ENCODE results near the gene NTRK1.

The NTRK1 gene

GRCh38 chr1:156860628-156861423, at the start of gene NTRK1:
TSS of gene NTRK1 (plus strand) at chr1:156860865. CDS start at chr1:156860935, 70 bp downstream.
- no peak for DNase-seq (ENCODE audit: low spot score)

DNA sequence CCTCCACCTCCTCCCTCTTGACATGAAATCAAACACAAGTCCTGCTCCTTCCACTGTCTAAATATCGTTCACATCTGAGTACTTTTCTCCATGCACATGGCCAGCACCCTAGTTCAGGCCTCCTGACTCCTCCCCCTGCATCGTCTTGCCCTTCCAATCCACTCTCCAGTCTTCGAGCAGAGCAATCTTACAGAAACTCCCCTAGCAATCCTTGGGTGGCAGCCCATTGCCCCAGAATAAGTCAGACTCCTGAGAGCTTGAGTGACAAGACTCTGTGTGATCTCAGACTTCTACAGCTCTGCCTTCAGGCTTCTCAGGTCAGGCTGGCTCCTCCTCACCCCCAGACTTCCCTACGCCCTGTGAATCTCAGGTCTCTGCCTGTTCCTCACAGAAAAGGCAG, 49.5 kb upstream of the NTRK1 start:
- no peak for DNase-seq (ENCODE audit: low spot score)

- peak; percentile 53 for DNase-seq (ENCODE audit: low spot score)
Measured at GRCh38 chr1:156812293-156812990, 48.2 kb upstream of the NTRK1 start.

- DNase-seq (ENCODE audit: low spot score) = no peak
Measured at GRCh38 chr1:156813298-156813697, 47.4 kb upstream of the NTRK1 start.

GRCh38 chr1:156813750-156814570, 46.7 kb upstream of the NTRK1 start:
- peak; percentile 69 for DNase-seq (ENCODE audit: low spot score)

DNA sequence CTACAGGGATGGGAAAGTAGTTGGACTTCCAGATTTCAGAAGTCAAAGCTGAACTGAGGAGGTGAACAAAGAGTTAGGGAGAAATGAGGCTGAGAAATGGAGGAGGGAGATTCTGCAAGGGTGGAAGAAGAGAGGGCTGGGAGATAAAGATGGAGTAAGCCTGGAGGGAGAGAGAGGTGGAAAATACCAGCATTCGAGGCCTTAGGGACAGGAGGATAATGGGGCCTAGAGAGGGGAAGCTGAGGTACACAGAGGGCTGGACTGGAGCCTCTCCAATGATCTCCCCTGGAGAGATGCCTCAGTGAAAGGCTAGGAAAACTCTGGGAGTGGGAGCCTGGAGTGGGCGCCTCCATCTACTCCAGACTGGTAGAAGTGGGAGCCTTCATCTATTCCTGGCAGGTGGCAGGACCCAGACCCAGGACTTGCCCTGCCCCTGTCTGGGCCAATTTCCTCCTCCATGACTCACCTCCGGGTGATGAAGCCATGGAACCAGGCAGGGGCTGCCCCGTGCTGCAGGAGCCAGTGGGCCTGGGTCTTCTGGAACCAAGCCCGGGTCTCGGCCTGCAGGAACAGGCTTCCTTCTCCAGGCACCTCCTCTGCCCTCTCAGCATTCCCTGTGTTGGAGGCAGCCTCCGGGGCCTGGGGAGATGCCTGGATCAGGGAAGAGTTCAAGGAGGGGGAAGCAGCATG, 45.9 kb upstream of the NTRK1 start:
- no peak for DNase-seq (ENCODE audit: low spot score)

- peak; percentile 69 for DNase-seq (ENCODE audit: low spot score)
Measured at GRCh38 chr1:156815307-156815826, 45.3 kb upstream of the NTRK1 start.

- DNase-seq (ENCODE audit: low spot score) = no peak
Measured at GRCh38 chr1:156815961-156816422, 44.7 kb upstream of the NTRK1 start.

DNA sequence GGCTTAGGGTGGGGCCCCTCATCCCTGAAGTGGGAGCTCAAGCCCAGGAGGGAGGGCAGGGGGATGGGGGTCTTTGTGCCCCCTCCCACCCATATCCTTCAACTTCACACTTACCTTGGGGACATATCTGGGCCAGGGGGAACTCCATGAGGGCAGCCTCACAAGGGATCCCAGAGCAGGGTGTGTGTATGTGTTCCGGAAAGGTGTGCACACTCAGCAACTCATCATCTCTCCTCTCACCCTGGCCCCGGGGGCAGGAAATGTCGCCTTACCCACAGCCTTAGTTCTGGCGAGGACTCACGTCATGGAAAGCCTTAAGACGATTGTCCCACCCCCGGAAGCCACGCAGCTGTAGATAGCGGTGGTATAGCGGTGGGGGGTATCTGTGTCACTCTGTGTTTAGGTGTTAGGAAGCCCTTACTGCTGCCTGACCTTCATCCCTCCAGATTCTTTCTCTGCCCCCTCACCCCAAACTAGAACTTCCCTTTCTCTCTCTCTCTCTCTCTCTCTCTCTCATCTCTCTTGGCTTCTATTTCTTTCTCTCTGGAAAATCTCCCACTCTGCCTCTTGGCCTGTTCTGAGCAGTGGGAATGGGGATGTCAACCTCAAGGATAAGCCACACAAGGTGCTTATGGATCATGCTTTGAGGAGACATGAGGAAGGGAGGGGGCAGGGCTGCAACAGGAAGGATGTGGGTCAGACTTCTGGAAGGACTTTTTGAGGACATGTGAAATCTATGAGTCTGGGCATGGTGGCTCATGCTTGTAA, 43.9 kb upstream of the NTRK1 start, which contains the start of gene SH2D2A:
Gene SH2D2A (minus strand): TSS at position 288 of the 768 bp plus-strand sequence. CDS start 140 bp downstream, at position 148.
- DNase-seq (ENCODE audit: low spot score) = peak; percentile 30

DNA sequence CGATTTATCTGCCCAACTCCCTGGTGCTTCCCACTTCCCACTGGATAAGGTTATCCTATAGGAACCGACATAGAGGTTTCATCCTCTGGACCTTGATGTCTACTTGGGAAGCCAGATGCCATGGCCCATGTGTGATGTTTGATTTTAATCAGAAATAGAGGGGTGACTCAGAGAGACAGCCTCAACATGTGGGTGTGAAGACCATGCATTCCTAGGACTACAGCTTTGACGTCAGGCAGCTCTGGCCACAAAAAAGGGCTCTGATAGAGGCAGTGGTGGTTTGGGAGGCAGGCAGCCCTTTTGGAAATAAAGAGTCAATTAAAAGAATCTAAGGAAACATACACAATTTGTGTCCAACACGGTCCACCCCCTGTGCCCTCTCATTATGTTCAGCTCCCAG, 38.9 kb upstream of the NTRK1 start:
- peak; percentile 22 for DNase-seq (ENCODE audit: low spot score)

GRCh38 chr1:156822680-156823079, 38.0 kb upstream of the NTRK1 start:
- DNase-seq (ENCODE audit: low spot score) = no peak

DNA sequence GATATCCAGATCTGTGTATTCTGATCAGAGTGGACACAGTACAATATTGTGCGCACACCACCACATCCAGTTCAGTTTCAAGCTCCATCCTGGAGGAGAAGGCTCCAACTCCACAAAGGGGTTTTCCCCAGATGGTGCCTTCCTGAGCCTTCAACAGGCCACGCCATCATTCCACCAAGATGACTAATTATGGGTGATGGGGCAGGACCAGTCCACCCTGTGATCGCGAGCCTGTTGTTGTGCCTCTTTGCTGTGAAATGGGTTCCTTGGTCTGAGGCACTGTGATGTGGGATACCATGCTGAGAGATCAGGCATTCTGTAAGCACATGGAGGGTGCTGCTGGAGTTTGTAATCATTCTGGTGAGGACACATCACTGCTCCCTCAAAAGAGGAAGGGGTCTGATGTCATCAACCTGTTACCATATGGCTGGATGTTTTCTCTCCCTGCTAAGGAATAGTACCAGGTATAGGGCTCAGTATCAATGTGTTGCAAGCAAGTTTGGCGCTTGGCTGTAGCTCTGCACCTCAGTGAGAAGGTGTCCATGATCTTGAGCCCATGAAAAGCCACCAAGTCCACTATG, 37.4 kb upstream of the NTRK1 start:
- no peak for DNase-seq (ENCODE audit: low spot score)

GRCh38 chr1:156826630-156827029, 34.0 kb upstream of the NTRK1 start:
- DNase-seq (ENCODE audit: low spot score) = no peak

DNA sequence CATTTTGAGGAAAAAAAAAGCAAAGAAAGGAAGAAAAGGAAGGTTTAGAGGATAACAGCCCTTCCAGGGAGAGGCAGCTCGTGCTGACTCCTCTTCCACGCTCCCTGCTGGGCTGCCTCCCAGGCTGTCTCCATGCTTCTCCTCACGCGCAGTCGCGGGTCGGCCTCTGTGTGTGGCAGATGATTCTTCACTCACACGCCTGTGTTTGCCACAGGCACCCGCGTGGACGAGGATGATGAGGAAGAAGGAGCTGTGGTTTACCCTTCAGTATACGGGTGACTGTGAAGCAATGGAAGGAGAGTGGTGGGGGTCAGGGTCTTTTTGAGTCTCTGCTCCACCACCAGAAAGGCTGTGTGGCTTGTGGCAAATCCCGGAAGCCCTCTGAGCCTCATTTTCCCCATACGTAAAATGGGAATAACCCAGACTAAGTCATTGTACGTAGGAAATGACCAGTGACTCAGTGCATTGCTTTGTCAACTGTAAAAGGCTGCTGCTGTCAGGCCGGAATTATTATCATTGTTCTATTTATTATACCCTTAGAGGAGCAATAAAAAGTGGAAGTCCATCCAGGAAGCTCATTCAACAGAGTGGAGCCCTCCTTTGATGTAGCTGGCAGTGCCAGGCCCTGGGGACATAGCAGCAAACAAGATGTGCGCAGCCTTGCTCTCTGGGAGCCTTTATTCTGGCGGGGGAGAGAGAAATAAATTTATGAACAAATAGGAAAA, 32.1 kb upstream of the NTRK1 start:
- no peak for DNase-seq (ENCODE audit: low spot score)

DNA sequence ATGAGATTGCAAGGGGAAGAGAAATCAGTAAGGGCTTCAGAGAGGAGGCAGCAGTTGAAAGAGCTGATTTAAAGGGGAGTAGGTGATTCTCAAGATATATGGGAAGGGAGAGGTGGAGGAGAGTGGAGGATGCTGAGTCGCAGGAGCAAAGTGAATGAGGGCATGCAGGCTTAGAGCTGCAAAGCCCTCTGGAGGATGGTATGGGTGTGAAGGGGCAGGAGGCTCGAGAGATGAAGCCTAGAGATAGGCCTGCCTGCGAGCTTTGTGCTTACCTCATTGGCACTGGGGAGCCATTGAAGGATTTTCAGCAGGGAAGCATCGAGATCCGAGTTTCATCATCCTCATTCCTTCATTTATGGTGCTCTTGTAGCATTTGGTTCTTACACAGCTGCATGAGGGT, 28.2 kb upstream of the NTRK1 start:
- DNase-seq (ENCODE audit: low spot score) = no peak

DNA sequence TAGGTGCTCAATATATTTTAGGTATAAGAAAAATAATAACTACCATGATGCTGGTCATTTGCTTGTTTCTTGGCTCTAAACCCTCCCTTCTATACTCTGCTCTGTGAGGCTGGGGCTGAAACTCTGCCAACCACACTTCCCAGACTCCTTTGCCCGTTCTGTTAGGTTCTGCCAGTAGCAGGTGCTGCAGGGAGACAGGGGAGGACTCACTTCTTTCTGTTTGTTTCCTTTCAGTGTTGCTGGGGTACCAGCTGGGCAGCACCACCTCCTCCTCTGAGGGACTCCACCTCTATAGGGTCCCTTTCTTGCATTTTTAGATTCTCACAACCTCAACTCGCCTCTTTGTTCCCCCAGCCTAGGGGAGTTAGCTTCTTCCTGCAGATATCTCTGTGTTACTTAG, 27.1 kb upstream of the NTRK1 start:
- DNase-seq (ENCODE audit: low spot score) = no peak

- no peak for DNase-seq (ENCODE audit: low spot score)
Measured at GRCh38 chr1:156834322-156834721, 26.3 kb upstream of the NTRK1 start.

DNA sequence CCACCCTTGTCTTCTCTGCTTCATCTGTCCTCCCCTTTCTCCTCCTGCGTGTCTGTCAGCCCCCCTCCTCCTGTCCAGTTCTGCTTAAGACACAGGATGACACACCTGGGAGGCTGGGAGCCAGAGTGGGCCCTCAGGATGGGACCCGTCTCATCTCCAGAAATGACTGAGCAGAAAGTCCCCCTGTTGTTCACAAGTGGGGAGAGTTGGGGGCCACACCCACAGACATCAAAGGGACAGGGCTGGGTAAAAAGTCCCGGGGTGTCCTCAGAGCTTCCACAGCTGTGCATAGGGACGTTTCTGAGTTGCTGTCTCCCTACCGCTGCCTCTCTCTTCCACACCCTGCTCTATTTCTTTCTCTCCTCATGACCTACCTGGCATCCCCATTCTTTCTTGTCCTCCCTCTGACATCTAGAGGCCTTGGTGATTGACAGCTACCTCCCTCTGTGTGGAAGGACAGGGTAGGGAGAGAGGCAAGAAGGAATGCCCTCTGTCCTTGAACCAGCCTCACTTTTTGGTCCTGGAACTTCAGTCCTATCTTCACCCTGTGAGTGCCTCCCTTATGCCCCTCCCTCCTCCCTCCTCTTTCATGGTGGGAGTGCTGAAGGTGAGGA, 24.5 kb upstream of the NTRK1 start:
- DNase-seq (ENCODE audit: low spot score) = no peak

- DNase-seq (ENCODE audit: low spot score) = no peak
Measured at GRCh38 chr1:156836892-156837291, 23.8 kb upstream of the NTRK1 start.
